RWPE1 (cell line): ENCODE data around the gene STK16.
A peak's percentile ranks its signal among the peaks of the same experiment; 100 is the strongest.
"Not testable (repeated sequence)": the region's sequence is repeated elsewhere in the genome, so short reads cannot be mapped to it uniquely, and the experiment has no call there.

ENCODE experiments used
- CTCF ChIA-PET: fragments of 350-600 bp; sonication (Branson Sonifier 250); formaldehyde crosslinking; extraction: SDS; loops from one replicate; lab custom pipeline; 2021; lab: Yijun Ruan, JAX
- POLR2A ChIA-PET: fragments of 400-600 bp; formaldehyde crosslinking; extraction: SDS; loops from one replicate; lab custom pipeline; 2020; ENCODE audit warnings: antibody characterized with exemption; ENCODE audit not compliant: low non-redundant PET; lab: Yijun Ruan, JAX
- DNase-seq: peaks from one replicate; pipeline ENCODE4 v3.0.0; 2012; ENCODE audit warnings: low spot score
- H3K27ac ChIP-seq: fragments of 450-650 bp; 2 replicates; pipeline ENCODE4 v1.5.1; 2017
- CTCF ChIP-seq: fragments of 450-650 bp; conservative IDR thresholded peaks from 2 replicates; pipeline ENCODE4 v1.5.1; 2017; ENCODE audit warnings: low read depth, mild to moderate bottlenecking

Gene STK16, protein sequence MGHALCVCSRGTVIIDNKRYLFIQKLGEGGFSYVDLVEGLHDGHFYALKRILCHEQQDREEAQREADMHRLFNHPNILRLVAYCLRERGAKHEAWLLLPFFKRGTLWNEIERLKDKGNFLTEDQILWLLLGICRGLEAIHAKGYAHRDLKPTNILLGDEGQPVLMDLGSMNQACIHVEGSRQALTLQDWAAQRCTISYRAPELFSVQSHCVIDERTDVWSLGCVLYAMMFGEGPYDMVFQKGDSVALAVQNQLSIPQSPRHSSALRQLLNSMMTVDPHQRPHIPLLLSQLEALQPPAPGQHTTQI

DNA sequence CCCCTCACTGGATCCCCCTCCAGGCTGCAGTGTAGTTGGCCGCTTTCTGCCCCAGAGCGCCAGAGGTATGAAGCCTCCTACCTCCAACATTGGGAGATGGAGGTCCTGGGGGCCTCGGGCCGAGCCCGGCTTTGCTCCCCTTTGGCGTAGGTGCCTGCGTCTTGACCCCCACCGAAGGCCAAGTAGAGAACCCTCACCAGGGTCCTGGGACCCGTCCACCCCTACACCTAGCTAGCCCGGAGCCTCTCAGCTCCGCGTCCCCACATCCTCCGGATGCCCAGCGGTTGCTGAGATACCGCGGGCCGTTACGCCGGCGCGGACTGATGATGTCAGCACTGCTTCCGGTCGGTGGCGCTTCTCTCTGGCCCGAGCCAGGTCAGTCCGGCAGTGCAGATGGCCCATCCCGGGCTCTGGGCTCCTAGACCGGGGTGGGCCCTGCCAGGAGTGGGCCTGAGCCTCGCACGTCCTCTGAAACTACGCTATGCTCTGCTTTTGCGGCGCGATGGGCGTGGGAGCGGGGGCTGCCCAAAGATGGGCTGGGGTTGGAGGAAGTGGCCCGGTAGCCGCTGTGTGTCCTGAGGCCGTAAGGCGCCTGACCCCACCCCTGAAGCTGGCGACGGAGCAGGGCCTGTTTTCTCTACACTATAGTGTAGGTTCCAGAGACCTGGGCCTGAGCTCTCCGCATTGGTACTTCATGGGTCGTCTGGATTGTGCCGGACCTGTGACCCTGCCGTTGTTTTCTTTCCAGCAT is at the start of gene STK16, which contains the start of gene GLB1L:
Gene STK16 (plus strand): TSS at position 332 of the 751 bp plus-strand sequence. CDS start 521 bp downstream, outside the sequence.
Gene GLB1L (minus strand): TSS at position 297 of the 751 bp plus-strand sequence. CDS start 1,871 bp downstream, outside the sequence.
- CTCF ChIA-PET: interaction anchor here (0.6 to 2.5 kb wide), 4 partner anchors 38 to 215 kb away, joined by 3 to 20 read pairs (median 6); partner anchors contain the start of gene ZFAND2B
- POLR2A ChIA-PET: interaction anchor here (0.6 to 2.2 kb wide), 5 partner anchors 8 to 75 kb away, joined by 3 to 7 read pairs (median 4); partner anchors contain the start of gene SLC23A3
- DNase-seq: peak; percentile 84
- H3K27ac ChIP-seq: peak within 1 kb of the TSS; percentile 98
- TF ChIP-seq CTCF: no peak

GRCh38 chr2:219197388-219197787 is 47.9 kb upstream of the STK16 start:
- no peak overlapping the region for H3K27ac ChIP-seq
- TF ChIP-seq CTCF: no peak
- DNase-seq: no peak
- POLR2A ChIA-PET: interaction anchor here (0.7 kb wide), 1 partner anchor 28 kb away, joined by 5 read pairs; no protein-coding TSS in a partner anchor
- CTCF ChIA-PET: interaction anchor here (0.9 kb wide), 1 partner anchor 12 kb away, joined by 5 read pairs; no protein-coding TSS in a partner anchor

DNA sequence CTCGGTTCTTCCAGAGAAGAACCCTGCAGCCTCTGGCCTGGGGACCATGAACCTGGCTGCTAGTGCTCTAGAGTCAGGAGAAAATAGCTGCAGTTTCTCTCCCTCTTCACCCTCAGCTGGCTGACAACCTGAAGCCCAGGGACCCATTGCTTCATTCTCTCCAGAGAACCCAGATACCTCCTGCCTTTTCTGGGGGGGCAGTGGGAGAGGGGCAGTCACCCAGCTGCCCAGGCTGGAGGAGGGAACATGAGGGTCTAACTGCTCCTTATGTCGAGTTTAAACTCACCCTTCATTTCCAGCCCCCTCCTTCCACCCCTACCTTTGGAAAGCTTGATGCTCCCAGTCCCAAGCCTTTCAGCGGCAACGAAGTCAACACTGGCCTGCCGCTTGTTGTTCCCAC is 46.3 kb upstream of the STK16 start:
- CTCF ChIA-PET: interaction anchor here (0.6 to 1.4 kb wide), 3 partner anchors 35 to 342 kb away, joined by 3 to 4 read pairs (median 3); no protein-coding TSS in a partner anchor
- POLR2A ChIA-PET: no interaction called here
- DNase-seq: no peak
- H3K27ac ChIP-seq: no peak overlapping the region
- TF ChIP-seq CTCF: no peak

DNA sequence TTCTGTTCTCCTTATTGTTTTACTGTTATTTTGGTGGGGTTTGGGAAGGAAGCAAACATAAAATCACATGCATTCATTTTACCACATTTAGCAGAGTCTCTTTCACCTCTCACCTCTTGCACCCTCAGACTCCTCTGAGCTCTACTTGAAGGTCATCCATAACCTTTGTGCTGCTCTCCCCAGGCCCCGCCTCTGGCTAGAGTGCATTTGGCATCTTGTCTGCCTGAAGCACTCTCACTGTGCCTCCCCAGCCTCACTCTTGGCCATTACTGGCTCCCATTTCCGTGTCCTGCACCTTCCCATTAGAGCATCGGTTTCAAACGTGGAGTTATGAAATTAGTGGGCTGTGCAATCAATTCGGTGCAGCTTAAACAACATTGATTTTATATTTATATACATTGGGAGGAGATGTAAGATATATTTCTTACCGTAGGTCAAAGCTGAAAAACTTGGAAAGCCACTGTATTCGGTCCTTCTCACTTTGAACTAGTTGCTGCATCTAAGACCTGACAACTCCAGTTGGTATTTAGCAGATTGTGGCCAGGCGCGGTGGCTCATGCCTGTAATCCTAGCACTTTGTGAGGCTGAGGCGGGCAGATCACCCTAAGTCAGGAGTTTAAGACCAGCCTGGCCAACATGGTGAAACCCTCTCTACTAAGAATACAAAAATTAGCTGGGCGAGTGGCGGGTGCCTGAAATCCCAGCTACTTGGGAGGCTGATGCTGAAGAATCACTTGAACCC is 45.6 kb upstream of the STK16 start:
- ChIA-PET CTCF (interaction anchor here (0.7 to 1.4 kb wide), 2 partner anchors 35 to 141 kb away, joined by 3 read pairs; no protein-coding TSS in a partner anchor), POLR2A (no interaction called here)
- H3K27ac ChIP-seq: no peak overlapping the region

DNA sequence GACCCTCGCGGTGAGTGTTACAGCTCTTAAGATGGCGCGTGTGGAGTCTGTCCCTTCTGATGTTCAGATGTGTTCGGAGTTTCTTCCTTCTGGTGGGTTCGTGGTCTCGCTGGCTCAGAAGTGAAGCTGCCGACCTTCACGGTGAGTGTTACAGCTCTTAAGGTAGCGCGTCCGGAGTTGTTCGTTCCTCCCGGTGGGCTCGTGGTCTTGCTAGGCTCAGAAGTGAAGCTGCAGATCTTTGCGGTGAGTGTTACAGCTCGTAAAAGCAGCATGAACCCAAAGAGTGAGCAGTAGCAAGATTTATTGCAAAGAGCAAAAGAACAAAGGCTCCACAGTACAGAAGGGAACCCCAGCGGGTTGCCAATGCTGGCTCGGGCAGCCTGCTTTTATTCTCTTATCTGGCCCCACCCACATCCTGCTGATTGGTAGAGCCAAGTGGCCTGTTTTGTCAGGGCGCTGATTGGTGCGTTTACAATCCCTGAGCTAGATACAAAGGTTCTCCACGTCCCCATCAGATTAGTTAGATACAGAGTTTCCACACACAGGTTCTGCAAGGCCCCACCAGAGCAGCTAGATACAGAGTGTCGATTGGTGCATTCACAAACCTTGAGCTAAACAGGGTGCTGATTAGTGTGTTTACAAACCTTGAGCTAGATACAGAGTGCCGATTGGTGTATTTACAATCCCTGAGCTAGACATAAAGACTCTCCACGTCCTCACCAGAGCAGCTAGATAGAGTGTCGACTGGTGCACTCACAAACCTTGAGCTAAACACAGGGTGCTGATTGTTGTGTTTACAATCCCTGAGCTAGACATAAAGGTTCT is 44.6 kb upstream of the STK16 start:
- DNase-seq, POLR2A ChIA-PET, H3K27ac ChIP-seq, CTCF ChIA-PET: not testable (repeated sequence)

More for the DNA sequence above, 45.6 kb upstream of the STK16 start:
- TF ChIP-seq CTCF: no peak
- DNase-seq: no peak

- H3K27ac ChIP-seq, POLR2A ChIA-PET, CTCF ChIA-PET, DNase-seq: not testable (repeated sequence)
Measured at GRCh38 chr2:219201331-219201730, 43.9 kb upstream of the STK16 start.
